ENCODE measurements around the gene CYLD. TPM values are rescaled to one million over a fixed set of nuclear protein-coding genes. Genes with fewer than 3 reads are reported as not detected.

CYLD gene
- 10 to 100 TPM; 18.9 to 34.2 (median 27.8) TPM for polyA plus RNA-seq (ENCODE audit: insufficient read length in 10 of 10)
- long read RNA-seq, donor 1, result 0 reads
- long read RNA-seq, donor 2, result 0 reads
- long read RNA-seq, donor 3, result 0 reads
- long read RNA-seq, donor 4, result 0 reads
- long read RNA-seq, donor 5, result 0 reads
- long read RNA-seq, donor 6, partial matches to known transcripts, result 0 of 2 reads
- long read RNA-seq, donor 6, other reads (novel, unspliced or antisense), result 0 of 2 reads
- long read RNA-seq, donor 7, partial matches to known transcripts, result 0 of 1 reads
- long read RNA-seq, donor 7, other reads (novel, unspliced or antisense), result 0 of 1 reads
- long read RNA-seq, donor 8, partial matches to known transcripts, result 0 of 1 reads
- long read RNA-seq, donor 8, other reads (novel, unspliced or antisense), result 0 of 1 reads
- long read RNA-seq, donor 9, result 0 reads

- DNase-seq, result peak; percentile 99 to 100 (median 100)
These were observed at the start of gene CYLD for GRCh38 chr16:50741781-50742575. TSS of gene CYLD (plus strand) at chr16:50742086. CDS start at chr16:50749699, 7,613 bp downstream.

GRCh38 chr16:50692644-50692998, 49.3 kb upstream of the CYLD start:
- no peak for DNase-seq

- peak in 1 of 3 donors; percentile 49 for DNase-seq
These were observed 48.7 kb upstream of the CYLD start, which contains the start of gene NOD2 for GRCh38 chr16:50692999-50693781. TSS of gene NOD2 (plus strand) at chr16:50693606. CDS start at chr16:50699496, 5,890 bp downstream.

- no peak for DNase-seq
These were observed 47.7 kb upstream of the CYLD start for GRCh38 chr16:50694206-50694605.

GRCh38 chr16:50695017-50696000, 46.6 kb upstream of the CYLD start:
- no peak for DNase-seq

GRCh38 chr16:50696126-50696525, 45.8 kb upstream of the CYLD start:
- no peak for DNase-seq

- DNase-seq, result peak in 2 of 3 donors; percentile 21 to 61
These were observed 45.1 kb upstream of the CYLD start for GRCh38 chr16:50696575-50697420.

- no peak for DNase-seq
These were observed 44.5 kb upstream of the CYLD start for GRCh38 chr16:50697421-50697715.

GRCh38 chr16:50697881-50698767, 43.8 kb upstream of the CYLD start:
- no peak for DNase-seq

- DNase-seq, result no peak
These were observed 42.3 kb upstream of the CYLD start for GRCh38 chr16:50699326-50700159.

GRCh38 chr16:50702725-50703124, 39.2 kb upstream of the CYLD start:
- DNase-seq, result peak in 1 of 3 donors; percentile 45

- DNase-seq, result no peak
These were observed 37.6 kb upstream of the CYLD start for GRCh38 chr16:50704245-50704644.

- DNase-seq, result no peak
These were observed 36.3 kb upstream of the CYLD start for GRCh38 chr16:50705436-50706110.

- no peak for DNase-seq
These were observed 35.6 kb upstream of the CYLD start for GRCh38 chr16:50706250-50706649.

- no peak for DNase-seq
These were observed 33.4 kb upstream of the CYLD start for GRCh38 chr16:50708373-50709060.

GRCh38 chr16:50709061-50709684, 32.7 kb upstream of the CYLD start:
- no peak for DNase-seq
